RPMI7951 (cell line): Measurements from ENCODE around the gene ARV1. TPM values are rescaled to one million over a fixed set of nuclear protein-coding genes. Genes with fewer than 3 reads are reported as not detected.
"Not testable (repeated sequence)": the region's sequence is repeated elsewhere in the genome, so short reads cannot be mapped to it uniquely, and the experiment has no call there.

Experiments used
- DNase-seq: peaks from one replicate; pipeline ENCODE4 v3.0.0-alpha.2; 2012; ENCODE audit warnings: low read depth
- total RNA-seq: library from RNA; depleted of rRNA; stranded (reverse); fragments of >200 nt; shearing (Covaris generic); gene quantifications from 2 replicates; pipeline ENCODE4 v1.2.3, GENCODE V29; 2014; rRNA removed

Gene ARV1
- total RNA-seq, 1 experiment from 2014 or later = 38.4 TPM

- no peak for DNase-seq
Measured at GRCh38 chr1:231041719-231042261, 62.9 kb downstream of the ARV1 start.

- DNase-seq = no peak
Measured at GRCh38 chr1:231044588-231044987, 65.7 kb downstream of the ARV1 start.

GRCh38 chr1:231045286-231045685 is 66.4 kb downstream of the ARV1 start:
- no peak for DNase-seq

GRCh38 chr1:231045921-231046729 is 67.2 kb downstream of the ARV1 start:
- DNase-seq = not testable (repeated sequence)

- DNase-seq = no peak
Measured at GRCh38 chr1:231046730-231047395, 68.0 kb downstream of the ARV1 start.

GRCh38 chr1:231047529-231047928 is 68.6 kb downstream of the ARV1 start:
- not testable (repeated sequence) for DNase-seq

GRCh38 chr1:231048419-231048818 is 69.5 kb downstream of the ARV1 start:
- not testable (repeated sequence) for DNase-seq

GRCh38 chr1:231049121-231049979 is 70.5 kb downstream of the ARV1 start:
- DNase-seq = no peak

Other genes starting within 250 kb of the ARV1 start
- gene CAPN9, start 231.7 kb upstream of the ARV1 start, total RNA-seq = 0.12 TPM in 1 of 2 replicates, not detected in the other
- gene C1orf198, start 110.6 kb upstream of the ARV1 start, total RNA-seq = 37.6 and 39.2 TPM in 2 replicates
- gene TTC13, start 233 bp upstream of the ARV1 start, total RNA-seq = 9.7 and 10.5 TPM in 2 replicates
- 18.9 and 20.7 TPM in 2 replicates for gene FAM89A, start 61.2 kb downstream of the ARV1 start, total RNA-seq
- gene TRIM67, start 183.0 kb downstream of the ARV1 start, total RNA-seq = not detected in 2 replicates